GM18873 (cell line): ENCODE results near the gene VCL.
A peak's percentile ranks its signal among the peaks of the same experiment; 100 is the strongest.

ENCODE experiments used
- ATAC-seq: cut with Tn5 transposase; IDR thresholded peaks from one replicate; pipeline ENCODE4 v1.9.1; 2021; ENCODE audit warnings: mild to moderate bottlenecking, moderate library complexity, moderate number of reproducible peaks; ENCODE audit not compliant: unreplicated experiment, low FRiP score

VCL gene

GRCh38 chr10:74067373-74068352 lies 69.7 kb downstream of the VCL start:
- ATAC-seq = no peak

GRCh38 chr10:74071157-74071556 lies 73.2 kb downstream of the VCL start:
- no peak for ATAC-seq

- no peak for ATAC-seq
Measured at GRCh38 chr10:74072503-74072902, 74.6 kb downstream of the VCL start.

- ATAC-seq = no peak
Measured at GRCh38 chr10:74075906-74076305, 78.0 kb downstream of the VCL start.

- no peak for ATAC-seq
Measured at GRCh38 chr10:74076961-74077360, 79.0 kb downstream of the VCL start.

GRCh38 chr10:74077416-74077815 lies 79.5 kb downstream of the VCL start:
- no peak for ATAC-seq

GRCh38 chr10:74078037-74078436 lies 80.1 kb downstream of the VCL start:
- no peak for ATAC-seq

GRCh38 chr10:74079028-74079935 lies 81.4 kb downstream of the VCL start:
- ATAC-seq = no peak

- ATAC-seq = no peak
Measured at GRCh38 chr10:74079936-74080590, 82.1 kb downstream of the VCL start.

- no peak for ATAC-seq
Measured at GRCh38 chr10:74081192-74081803, 83.4 kb downstream of the VCL start.

- no peak for ATAC-seq
Measured at GRCh38 chr10:74081941-74082718, 84.2 kb downstream of the VCL start.

- ATAC-seq = no peak
Measured at GRCh38 chr10:74083304-74083703, 85.4 kb downstream of the VCL start.

GRCh38 chr10:74084955-74085354 lies 87.0 kb downstream of the VCL start:
- ATAC-seq = no peak

- ATAC-seq = no peak
Measured at GRCh38 chr10:74086317-74086716, 88.4 kb downstream of the VCL start.

- no peak for ATAC-seq
Measured at GRCh38 chr10:74088722-74089121, 90.8 kb downstream of the VCL start.

- ATAC-seq = no peak
Measured at GRCh38 chr10:74092372-74092771, 94.5 kb downstream of the VCL start.

- ATAC-seq = no peak
Measured at GRCh38 chr10:74093530-74094164, 95.7 kb downstream of the VCL start.

- ATAC-seq = no peak
Measured at GRCh38 chr10:74094231-74094630, 96.3 kb downstream of the VCL start.

- peak; percentile 81 for ATAC-seq
Measured at GRCh38 chr10:74096777-74097176, 98.9 kb downstream of the VCL start.
